HG02852 (cell line): ENCODE measurements around the gene GRP.
A peak's percentile ranks its signal among the peaks of the same experiment; 100 is the strongest.
"Not testable (repeated sequence)": the region's sequence is repeated elsewhere in the genome, so short reads cannot be mapped to it uniquely, and the experiment has no call there.

Source experiments
- ATAC-seq: cut with Tn5 transposase; IDR thresholded peaks from one replicate; pipeline ENCODE4 v1.9.1; 2021; ENCODE audit warnings: mild to moderate bottlenecking, moderate library complexity; ENCODE audit not compliant: unreplicated experiment

GRP gene

GRCh38 chr18:59228351-59228750 lies 8.4 kb downstream of the GRP start:
- no peak for ATAC-seq

- no peak for ATAC-seq
Measured at GRCh38 chr18:59229191-59229590, 9.2 kb downstream of the GRP start.

- no peak for ATAC-seq
Measured at GRCh38 chr18:59229701-59230443, 9.9 kb downstream of the GRP start.

- no peak for ATAC-seq
Measured at GRCh38 chr18:59231114-59231513, 11.2 kb downstream of the GRP start.

DNA sequence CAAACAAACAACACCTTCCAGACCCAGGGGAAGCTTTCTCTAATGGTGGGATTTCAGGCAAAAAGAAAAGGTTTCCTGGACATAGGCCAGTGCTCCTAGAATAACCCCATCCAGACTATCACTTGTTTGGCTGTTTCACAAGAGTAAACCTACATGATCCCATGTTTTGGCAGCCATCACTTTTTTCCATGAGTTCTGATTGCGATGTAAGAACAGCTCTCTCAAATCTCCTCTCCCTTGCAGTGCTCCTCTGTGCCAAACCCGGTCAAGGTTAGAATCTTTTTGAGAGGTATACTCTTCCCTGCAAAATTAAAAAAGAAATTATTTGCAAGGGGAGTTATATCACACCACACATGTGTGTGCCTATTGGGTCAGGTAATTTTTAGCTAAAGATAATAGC lies 11.9 kb downstream of the GRP start:
- ATAC-seq, result no peak

- no peak for ATAC-seq
Measured at GRCh38 chr18:59232309-59233016, 12.5 kb downstream of the GRP start.

GRCh38 chr18:59233017-59233410 lies 13.1 kb downstream of the GRP start:
- ATAC-seq, result no peak

DNA sequence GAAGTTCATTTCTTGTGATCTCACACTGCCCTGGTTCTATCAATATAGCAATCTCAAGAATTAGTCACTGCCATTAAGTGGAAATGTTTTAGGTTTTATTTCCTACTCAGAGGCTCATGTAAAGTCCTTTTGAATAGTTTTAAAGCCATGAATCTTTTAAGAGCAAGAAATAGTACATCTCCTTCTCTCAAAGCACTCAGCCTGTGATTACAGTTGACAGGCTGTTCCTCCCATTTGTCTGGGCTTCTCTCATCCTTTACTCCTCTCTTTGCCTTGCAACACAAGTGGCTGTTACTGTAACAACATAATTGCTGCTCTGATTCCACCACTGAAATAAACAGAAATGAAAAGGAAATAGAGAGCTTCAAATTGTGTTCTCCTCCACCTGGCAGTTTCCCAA lies 18.4 kb downstream of the GRP start:
- no peak for ATAC-seq

- no peak for ATAC-seq
Measured at GRCh38 chr18:59239642-59240041, 19.7 kb downstream of the GRP start.

GRCh38 chr18:59242906-59243305 lies 22.9 kb downstream of the GRP start:
- no peak for ATAC-seq

GRCh38 chr18:59246796-59247195 lies 26.8 kb downstream of the GRP start:
- no peak for ATAC-seq

- ATAC-seq, result no peak
Measured at GRCh38 chr18:59249199-59249774, 29.3 kb downstream of the GRP start.

DNA sequence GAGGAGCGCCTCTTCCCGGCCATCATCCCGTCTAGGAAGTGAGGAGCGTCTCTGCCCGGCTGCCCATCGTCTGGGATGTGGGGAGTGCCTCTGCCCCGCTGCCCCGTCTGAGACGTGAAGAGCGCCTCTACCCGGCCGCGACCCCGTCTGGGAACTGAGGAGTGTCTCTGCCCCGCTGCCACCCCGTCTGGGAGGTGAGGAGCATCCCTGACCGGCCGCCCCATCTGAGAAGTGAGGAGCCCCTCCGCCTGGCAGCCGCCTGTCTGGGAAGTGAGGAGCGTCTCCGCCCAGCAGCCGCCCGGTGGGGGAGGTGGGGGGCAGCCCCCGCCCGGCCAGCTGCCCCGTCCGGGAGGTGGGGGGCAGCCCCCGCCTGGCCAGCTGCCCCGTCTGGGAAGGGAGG lies 35.5 kb downstream of the GRP start:
- not testable (repeated sequence) for ATAC-seq

GRCh38 chr18:59261842-59262241 lies 41.9 kb downstream of the GRP start:
- not testable (repeated sequence) for ATAC-seq

GRCh38 chr18:59262243-59262642 lies 42.3 kb downstream of the GRP start:
- not testable (repeated sequence) for ATAC-seq

GRCh38 chr18:59263661-59264060 lies 43.7 kb downstream of the GRP start:
- ATAC-seq, result no peak

- ATAC-seq, result no peak
Measured at GRCh38 chr18:59264121-59264571, 44.2 kb downstream of the GRP start.

DNA sequence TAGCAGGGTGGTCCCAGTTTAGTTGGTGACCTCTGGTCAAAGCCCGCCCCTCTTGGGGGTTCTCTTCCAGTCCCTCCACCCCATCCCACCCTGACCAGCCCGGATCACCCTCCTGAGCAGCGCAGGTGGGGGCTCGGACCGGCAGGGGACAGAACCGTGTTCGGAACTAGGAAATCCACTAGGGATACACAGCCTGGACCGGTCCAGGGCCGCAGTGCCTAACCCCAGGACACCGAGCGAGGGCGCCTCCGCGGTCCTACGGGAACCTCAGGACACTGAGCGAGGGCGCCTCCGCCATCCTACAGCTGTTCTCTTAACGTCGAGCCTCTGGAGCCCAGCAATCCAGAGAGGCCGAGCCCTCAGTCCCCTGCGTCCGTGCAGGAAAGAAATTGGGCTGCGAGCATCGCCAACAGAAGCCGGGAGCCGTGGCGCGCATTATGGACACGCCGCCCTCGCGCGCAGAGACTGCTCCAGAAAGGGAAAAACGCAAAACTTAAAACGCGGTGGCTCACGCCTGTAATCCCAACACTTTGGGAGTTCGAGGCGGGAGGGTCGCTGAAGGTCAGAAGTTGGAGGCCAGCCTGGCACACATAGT lies 44.8 kb downstream of the GRP start:
- ATAC-seq, result no peak

GRCh38 chr18:59265246-59265973 lies 45.5 kb downstream of the GRP start:
- peak; percentile 66 for ATAC-seq

GRCh38 chr18:59265974-59266369 lies 46.0 kb downstream of the GRP start:
- ATAC-seq, result no peak

DNA sequence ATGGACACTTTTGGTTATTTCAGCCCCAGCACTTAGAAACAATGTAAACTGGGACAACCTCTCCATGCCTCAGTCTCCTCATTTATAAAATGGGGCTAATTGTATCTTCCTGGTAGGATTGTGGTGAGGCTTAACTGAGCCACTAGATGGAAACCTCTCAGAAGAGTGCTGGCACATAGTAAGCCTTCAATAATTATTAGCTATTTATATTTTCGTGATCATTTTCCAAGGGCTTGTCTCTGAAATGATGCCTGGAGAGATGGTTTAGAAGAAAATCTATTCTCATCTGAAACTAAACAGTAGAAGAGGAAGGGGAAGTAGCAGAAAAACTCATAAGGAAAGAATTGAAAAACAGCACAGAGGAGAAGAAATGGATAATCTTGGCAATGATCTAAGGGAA lies 46.5 kb downstream of the GRP start:
- no peak for ATAC-seq
